MCF 10A (cell line): ENCODE data around the gene TCTN1. TPM values are rescaled to one million over a fixed set of nuclear protein-coding genes. Genes with fewer than 3 reads are reported as not detected.
"Not testable (repeated sequence)": the region's sequence is repeated elsewhere in the genome, so short reads cannot be mapped to it uniquely, and the experiment has no call there.

ENCODE experiments used
- BruUV-seq: library from RNA; stranded (reverse); fragments of 400-500 nt; replicated peaks from 2 replicates; lab custom pipeline; 2021; lab: Mats Ljungman, UMichigan
- CTCF ChIA-PET: fragments of 300-600 bp; sonication (Branson Sonifier 250); formaldehyde crosslinking; extraction: SDS; loops from one replicate; lab custom pipeline; 2021; ENCODE audit warnings: antibody characterized with exemption, inconsistent platforms; lab: Yijun Ruan, JAX
- POLR2A ChIA-PET: fragments of 300-600, 350-650 bp; sonication (Branson Sonifier 250); formaldehyde crosslinking; extraction: SDS; loops from one replicate; lab custom pipeline; 2020; ENCODE audit warnings: antibody characterized with exemption, inconsistent platforms; lab: Yijun Ruan, JAX
- DNase-seq: peaks from one replicate; pipeline ENCODE4 v3.0.0-alpha.2; 2018; ENCODE audit not compliant: unreplicated experiment
- H3K27ac Mint-ChIP-seq: one replicate; pipeline ENCODE4 v1.8.0; 2022; ENCODE audit warnings: mild to moderate bottlenecking, low read depth, mixed read lengths; ENCODE audit not compliant: unreplicated experiment
- H3K27me3 Mint-ChIP-seq: one replicate; pipeline ENCODE4 v1.8.0; 2022; ENCODE audit warnings: mixed read lengths; ENCODE audit not compliant: insufficient read depth, unreplicated experiment
- H3K36me3 Mint-ChIP-seq: one replicate; pipeline ENCODE4 v1.8.0; 2022; ENCODE audit warnings: mild to moderate bottlenecking, moderate library complexity, mixed read lengths; ENCODE audit not compliant: insufficient read depth, unreplicated experiment
- H3K4me1 Mint-ChIP-seq: one replicate; pipeline ENCODE4 v1.8.0; 2022; ENCODE audit warnings: mixed read lengths; ENCODE audit not compliant: insufficient read depth, unreplicated experiment
- H3K4me3 Mint-ChIP-seq: one replicate; pipeline ENCODE4 v1.8.0; 2022; ENCODE audit warnings: mild to moderate bottlenecking, moderate library complexity, mixed read lengths; ENCODE audit not compliant: unreplicated experiment
- H3K9me3 Mint-ChIP-seq: one replicate; pipeline ENCODE4 v1.8.0; 2022; ENCODE audit warnings: mixed read lengths; ENCODE audit not compliant: unreplicated experiment
- intact Hi-C: fragments of 100-400 bp; cut with micrococcal nuclease; formaldehyde crosslinking; loops from 2 replicates; pipeline ENCODE4 v1.14.1; 2022
- total RNA-seq: library from RNA; stranded (reverse); gene quantifications from 2 replicates; pipeline ENCODE4 v1.2.3, GENCODE V29; 2022
- TF ChIP-seq, protein P1 (sequence below): fragments of 200-600 bp; IDR thresholded peaks from one replicate; pipeline ENCODE4 v1.8.0; 2022; ENCODE audit warnings: antibody characterized with exemption, mild to moderate bottlenecking; ENCODE audit not compliant: unreplicated experiment

TCTN1 gene
- total RNA-seq, 1 experiment from 2014 or later, result 36.5 TPM

- TF ChIP-seq, protein P1, sequence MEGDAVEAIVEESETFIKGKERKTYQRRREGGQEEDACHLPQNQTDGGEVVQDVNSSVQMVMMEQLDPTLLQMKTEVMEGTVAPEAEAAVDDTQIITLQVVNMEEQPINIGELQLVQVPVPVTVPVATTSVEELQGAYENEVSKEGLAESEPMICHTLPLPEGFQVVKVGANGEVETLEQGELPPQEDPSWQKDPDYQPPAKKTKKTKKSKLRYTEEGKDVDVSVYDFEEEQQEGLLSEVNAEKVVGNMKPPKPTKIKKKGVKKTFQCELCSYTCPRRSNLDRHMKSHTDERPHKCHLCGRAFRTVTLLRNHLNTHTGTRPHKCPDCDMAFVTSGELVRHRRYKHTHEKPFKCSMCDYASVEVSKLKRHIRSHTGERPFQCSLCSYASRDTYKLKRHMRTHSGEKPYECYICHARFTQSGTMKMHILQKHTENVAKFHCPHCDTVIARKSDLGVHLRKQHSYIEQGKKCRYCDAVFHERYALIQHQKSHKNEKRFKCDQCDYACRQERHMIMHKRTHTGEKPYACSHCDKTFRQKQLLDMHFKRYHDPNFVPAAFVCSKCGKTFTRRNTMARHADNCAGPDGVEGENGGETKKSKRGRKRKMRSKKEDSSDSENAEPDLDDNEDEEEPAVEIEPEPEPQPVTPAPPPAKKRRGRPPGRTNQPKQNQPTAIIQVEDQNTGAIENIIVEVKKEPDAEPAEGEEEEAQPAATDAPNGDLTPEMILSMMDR, result no peak
- intact Hi-C loops, result no loop called here
- peaks cover 30% of the 10 kb centered on the region for H3K36me3 Mint-ChIP-seq
- peaks cover 16% of the 10 kb centered on the region for H3K4me1 Mint-ChIP-seq
- peak; percentile 65 for DNase-seq
- no TSS peak for BruUV-seq
- peak overlapping the region; percentile 81 for H3K27ac Mint-ChIP-seq
- CTCF ChIA-PET, result interaction anchor here (5.4 kb wide), 1 partner anchor 30 kb away, joined by 35 read pairs; no protein-coding TSS in a partner anchor
- H3K4me3 Mint-ChIP-seq, result peak overlapping the region; percentile 96
- no peaks in the 10 kb centered on the region for H3K27me3 Mint-ChIP-seq
- H3K9me3 Mint-ChIP-seq, result no peaks in the 10 kb centered on the region
- POLR2A ChIA-PET, result interaction anchor here (0.8 to 11.6 kb wide), 7 partner anchors 21 to 740 kb away, joined by 3 to 336 read pairs (median 52); partner anchors contain the start of genes FAM216A, RAD9B and VPS29
These were observed 31.4 kb upstream of the TCTN1 start for GRCh38 chr12:110582276-110583136.

GRCh38 chr12:110583137-110584059, 30.5 kb upstream of the TCTN1 start, which contains the start of gene PPTC7:
PPTC7 (minus strand) TSS chr12:110583318; CDS start chr12:110583031, 287 bp downstream.
- ChIA-PET POLR2A (interaction anchor here (0.9 to 2.6 kb wide), 8 partner anchors 10 to 115 kb away, joined by 4 to 20 read pairs (median 6); partner anchors contain the start of gene FAM216A), CTCF (interaction anchor here (1.0 kb wide), 1 partner anchor 16 kb away, joined by 9 read pairs; no protein-coding TSS in a partner anchor)
- TF ChIP-seq, protein P1, result no peak
- Mint-ChIP-seq H3K4me1 (peaks cover 10% of the 10 kb centered on the region), H3K36me3 (peaks cover 24% of the 10 kb centered on the region), H3K27ac (peak within 1 kb of the TSS; percentile 81), H3K27me3 (no peaks in the 10 kb centered on the region), H3K9me3 (no peaks in the 10 kb centered on the region), H3K4me3 (peak within 1 kb of the TSS; percentile 96)
- intact Hi-C loops, result no loop called here
- TSS peak; percentile 34 for BruUV-seq
- peak; percentile 97 for DNase-seq

DNA sequence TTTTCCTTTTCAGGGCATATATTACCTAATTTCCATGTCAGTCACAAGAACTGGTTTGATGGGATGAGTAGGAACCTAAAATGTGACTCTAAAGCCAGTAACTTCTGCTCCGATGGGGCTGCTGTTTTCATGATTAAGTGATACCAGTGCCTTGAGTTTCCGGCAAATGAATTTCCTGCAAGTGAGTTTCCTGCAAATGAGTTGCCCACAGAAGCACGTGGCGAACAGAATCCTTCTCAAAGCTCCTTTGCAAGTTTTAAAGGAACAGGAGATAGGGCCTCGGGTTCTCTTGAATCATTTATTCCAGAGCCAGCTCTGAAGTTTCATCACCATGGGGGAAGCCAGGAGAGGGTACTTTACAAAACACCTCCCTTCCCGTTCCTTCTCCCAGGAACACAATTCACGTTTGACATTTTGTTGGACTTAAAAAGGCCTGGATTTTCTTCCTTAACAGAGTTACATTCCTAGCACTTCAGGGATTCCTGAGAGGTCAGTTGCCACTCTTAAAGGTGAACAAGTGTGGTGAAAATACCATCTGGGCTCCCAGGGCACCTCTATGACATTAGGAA, 28.6 kb upstream of the TCTN1 start:
- no peaks in the 10 kb centered on the region for H3K9me3 Mint-ChIP-seq
- no TSS peak for BruUV-seq
- H3K4me1 Mint-ChIP-seq, result peaks cover 10% of the 10 kb centered on the region
- no peak overlapping the region for H3K27ac Mint-ChIP-seq
- H3K36me3 Mint-ChIP-seq, result peaks cover 23% of the 10 kb centered on the region
- H3K4me3 Mint-ChIP-seq, result no peak overlapping the region
- intact Hi-C loops, result no loop called here
- no peak for DNase-seq
- CTCF ChIA-PET, result interaction anchor here (0.8 to 1.6 kb wide), 6 partner anchors 9 to 33 kb away, joined by 3 to 12 read pairs (median 4); no protein-coding TSS in a partner anchor
- H3K27me3 Mint-ChIP-seq, result no peaks in the 10 kb centered on the region
- POLR2A ChIA-PET, result interaction anchor here (0.7 to 2.6 kb wide), 23 partner anchors 8 to 135 kb away, joined by 3 to 20 read pairs (median 5); partner anchors contain the start of genes ARPC3, RAD9B and TCTN1
- TF ChIP-seq, protein P1, result no peak

DNA sequence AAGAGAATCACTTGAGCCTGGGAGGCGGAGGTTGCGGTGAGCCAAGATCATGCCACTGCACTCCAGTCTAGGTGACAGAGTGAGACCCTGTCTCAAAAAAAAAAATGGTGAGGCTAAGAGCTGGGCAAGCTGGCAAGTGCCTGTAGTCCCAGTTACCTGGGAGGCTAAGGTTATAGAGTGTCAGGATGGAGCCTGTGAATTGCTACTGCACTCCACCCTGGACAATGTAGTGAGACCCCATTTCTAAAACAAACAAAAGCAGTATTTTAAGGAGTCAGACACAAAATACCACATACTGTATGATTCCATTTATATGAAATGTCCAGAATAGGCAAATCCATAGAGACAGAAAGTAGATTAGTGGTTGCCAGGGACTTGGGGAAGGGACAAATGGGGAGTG, 26.8 kb upstream of the TCTN1 start:
- CTCF ChIA-PET, result interaction anchor here (0.7 to 2.8 kb wide), 3 partner anchors 13 to 75 kb away, joined by 3 to 11 read pairs (median 4); no protein-coding TSS in a partner anchor

More for the DNA sequence above, 26.8 kb upstream of the TCTN1 start:
- DNase-seq, H3K9me3 Mint-ChIP-seq, H3K36me3 Mint-ChIP-seq, H3K27ac Mint-ChIP-seq, H3K27me3 Mint-ChIP-seq, intact Hi-C loops, POLR2A ChIA-PET, BruUV-seq, H3K4me3 Mint-ChIP-seq: not testable (repeated sequence)
- peaks cover 17% of the 10 kb centered on the region for H3K4me1 Mint-ChIP-seq
